HG03571 (cell line): Measurements from ENCODE around the gene NEURL1B.
"Not testable (repeated sequence)": the region's sequence is repeated elsewhere in the genome, so short reads cannot be mapped to it uniquely, and the experiment has no call there.

Experiments used
- ATAC-seq: cut with Tn5 transposase; IDR thresholded peaks from one replicate; pipeline ENCODE4 v1.9.1; 2021; ENCODE audit not compliant: unreplicated experiment

The NEURL1B gene, protein sequence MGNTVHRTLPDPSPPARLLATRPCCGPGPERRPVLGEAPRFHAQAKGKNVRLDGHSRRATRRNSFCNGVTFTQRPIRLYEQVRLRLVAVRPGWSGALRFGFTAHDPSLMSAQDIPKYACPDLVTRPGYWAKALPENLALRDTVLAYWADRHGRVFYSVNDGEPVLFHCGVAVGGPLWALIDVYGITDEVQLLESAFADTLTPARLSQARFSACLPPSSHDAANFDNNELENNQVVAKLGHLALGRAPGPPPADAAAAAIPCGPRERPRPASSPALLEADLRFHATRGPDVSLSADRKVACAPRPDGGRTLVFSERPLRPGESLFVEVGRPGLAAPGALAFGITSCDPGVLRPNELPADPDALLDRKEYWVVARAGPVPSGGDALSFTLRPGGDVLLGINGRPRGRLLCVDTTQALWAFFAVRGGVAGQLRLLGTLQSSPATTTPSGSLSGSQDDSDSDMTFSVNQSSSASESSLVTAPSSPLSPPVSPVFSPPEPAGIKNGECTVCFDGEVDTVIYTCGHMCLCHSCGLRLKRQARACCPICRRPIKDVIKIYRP

GRCh38 chr5:172640822-172641358 is at the start of gene NEURL1B:
TSS of gene NEURL1B (plus strand) at chr5:172641263. CDS start at chr5:172641407, 144 bp downstream.
- no peak for ATAC-seq

- ATAC-seq, result no peak
These were observed 49.4 kb upstream of the NEURL1B start for GRCh38 chr5:172591636-172592035.

GRCh38 chr5:172592881-172593280 is 48.2 kb upstream of the NEURL1B start:
- no peak for ATAC-seq

- no peak for ATAC-seq
These were observed 47.8 kb upstream of the NEURL1B start for GRCh38 chr5:172593306-172593705.

DNA sequence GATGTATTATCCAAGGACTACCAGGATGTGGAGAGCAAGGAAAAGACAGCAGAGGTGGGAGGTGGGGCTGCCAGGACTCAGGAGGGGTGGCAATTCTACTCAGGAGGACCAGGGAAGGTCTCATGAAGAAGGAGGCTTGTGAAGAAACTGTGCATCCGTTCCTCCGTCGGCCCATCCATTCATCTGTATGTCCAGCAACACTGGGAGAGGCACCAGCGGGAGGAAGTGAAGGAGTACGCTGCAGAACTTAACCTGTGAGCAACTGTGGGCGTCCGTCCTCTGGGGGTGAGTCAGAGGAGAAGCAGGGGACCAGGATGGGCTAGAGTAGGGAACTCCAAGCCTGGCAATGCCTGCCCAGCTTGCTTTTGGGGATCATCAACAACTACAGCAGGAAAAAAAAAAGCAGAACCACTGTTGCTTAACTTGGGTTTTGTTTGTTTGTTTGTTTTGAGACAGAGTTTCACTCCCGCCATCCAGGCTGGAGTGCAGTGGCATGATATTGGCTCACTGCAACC is 47.3 kb upstream of the NEURL1B start:
- no peak for ATAC-seq

DNA sequence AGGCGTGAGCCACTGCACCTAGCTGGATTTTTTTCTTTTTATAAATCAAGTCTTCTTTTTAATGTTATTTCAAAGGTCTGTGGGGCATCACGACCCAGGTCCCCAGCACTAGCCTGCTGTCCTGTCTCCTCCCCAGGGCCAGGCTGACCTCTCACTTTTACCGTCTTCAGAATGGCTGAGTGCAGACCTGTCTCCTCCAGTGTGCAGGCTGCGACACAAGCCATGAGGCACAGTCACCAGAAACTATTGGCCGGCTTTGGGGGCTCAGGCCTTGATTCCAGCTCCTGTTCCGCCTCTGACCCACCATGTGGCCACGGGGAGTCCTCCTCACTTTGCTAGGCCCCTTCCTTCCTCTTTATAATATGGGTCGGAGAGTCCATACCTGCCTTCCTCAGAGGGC is 46.6 kb upstream of the NEURL1B start:
- ATAC-seq, result no peak

DNA sequence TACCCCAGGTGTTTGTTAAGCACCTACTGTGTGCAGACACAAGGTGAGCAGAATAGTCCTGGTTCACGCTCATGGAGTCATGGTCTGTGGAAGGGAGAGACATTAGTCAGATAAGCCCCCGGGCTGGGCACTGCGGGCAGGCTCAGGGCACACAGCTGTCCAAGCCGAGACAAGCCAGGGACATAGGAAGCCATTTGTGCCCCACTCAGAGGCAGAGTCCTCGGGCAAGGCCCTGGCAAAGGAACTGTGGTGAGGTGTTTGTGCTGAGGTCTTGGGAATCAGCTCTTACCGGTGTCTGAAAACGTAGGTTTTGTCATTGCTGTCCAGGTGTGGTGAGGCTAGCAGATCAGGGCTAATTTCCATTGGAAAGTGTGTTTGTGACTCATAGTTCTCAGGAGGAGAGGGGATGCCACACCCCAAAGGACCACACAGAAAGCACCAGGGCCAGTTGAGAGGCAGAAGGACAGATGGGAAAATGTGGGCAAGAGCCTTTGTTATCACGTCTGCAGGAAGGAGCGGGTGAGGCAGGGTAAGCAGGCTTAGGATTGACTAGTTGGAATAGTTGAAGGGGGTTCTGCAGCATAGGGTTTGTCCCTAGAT is 46.1 kb upstream of the NEURL1B start:
- no peak for ATAC-seq

DNA sequence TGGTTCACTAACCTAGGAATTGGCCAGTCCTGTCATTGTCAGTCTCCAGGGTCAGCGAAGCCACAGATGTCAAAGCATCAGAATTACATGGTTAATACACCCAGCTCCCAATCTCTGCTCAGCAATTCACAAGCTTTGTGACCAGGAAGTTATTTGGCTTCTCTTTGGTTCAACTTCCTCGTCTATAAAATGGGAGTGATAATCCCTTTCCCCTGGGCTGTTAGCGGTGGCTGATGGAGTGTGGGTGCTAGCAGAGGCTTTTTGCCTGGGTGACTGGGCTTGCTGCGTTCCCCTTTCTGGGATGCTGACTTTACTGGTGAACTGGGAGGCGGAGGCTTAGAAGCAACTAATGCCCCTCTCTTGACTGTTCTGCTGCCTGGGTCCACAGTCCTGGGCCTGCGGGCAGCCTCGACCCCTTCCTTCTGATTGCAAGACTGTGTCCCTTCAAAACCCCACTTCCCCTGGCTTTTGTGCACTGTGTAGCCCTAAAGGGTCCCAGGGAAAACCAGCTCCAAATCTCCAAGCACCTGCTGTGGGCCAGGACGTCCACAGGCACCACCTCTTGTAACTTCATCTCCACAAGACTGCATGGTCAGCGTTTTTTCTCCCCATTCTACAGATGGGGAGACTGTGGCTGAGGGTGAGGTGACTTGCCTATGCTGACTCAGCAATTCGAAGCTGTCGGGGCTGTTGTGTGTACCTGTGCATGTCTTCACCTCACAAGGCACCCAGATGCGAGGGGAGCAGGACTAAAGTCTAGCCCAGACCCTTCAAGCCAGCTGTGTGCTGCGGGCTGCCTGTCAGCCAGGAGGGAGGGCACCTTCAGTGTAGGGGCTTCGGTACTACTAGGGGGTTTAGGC is 45.2 kb upstream of the NEURL1B start:
- no peak for ATAC-seq

- no peak for ATAC-seq
These were observed 44.3 kb upstream of the NEURL1B start for GRCh38 chr5:172596638-172597231.

DNA sequence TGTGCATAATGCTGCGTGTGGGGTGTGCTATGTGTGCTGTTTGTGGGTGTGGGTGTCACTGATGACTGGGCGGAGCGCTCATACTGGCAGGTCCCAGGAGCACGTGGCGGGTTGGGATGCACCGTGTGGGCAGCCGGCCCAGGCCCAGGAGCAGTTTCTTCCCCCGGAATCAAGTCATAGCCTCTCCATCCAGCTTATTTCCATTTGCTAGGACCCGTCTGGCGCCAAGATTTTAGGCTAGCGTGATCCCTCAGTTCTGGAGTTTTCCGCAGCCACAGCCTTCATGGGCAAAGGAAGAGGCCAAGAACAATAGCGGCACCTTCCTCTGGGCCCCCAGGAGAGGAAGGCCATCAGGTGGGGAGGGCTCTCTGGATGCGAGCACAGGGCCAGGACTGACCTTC is 43.3 kb upstream of the NEURL1B start:
- ATAC-seq, result no peak

DNA sequence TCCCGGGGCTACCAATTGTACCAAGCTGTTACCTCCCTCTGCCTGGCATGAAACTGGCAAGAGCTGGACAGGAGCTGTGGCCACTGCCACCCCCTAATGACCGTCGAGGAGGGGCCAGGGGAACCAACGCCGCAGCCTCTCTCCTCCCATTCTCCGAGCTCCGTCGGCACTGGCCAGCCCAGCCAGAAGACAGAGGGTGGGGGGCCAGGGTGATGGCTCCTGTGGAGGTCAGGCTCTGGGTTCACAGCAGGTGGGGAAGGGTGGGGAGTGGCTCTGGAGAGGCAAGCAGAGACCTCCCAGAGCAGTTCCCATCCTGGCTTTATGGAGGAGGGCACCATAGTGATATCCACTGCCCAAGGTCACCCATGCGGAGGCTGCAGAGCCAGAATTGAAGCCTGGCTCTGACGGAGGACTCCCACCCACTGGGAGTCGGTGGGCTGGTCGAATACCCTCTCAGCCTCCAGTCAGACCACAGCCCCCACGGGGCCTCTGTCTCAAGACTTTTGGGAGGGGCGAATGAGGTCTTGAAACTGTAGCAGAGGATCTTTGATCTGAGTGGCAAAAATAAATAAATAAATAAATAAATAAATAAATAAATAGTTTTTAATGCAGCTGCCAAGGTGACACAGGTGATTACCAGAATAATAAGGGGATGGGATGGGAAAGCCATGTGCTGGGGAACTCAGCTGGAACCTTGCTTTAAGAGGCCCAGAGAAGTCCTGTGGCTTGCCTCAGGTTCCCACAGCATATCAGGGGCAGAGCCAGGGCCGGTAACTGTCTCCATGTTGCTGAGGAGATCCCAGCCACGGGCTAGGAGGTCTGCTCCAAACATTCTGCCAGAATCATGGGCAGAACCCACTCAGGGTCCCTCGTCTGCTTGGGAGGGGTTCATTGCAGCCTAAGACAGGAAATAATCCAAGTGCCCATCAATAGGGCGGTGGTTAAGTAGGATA is 42.5 kb upstream of the NEURL1B start:
- no peak for ATAC-seq

DNA sequence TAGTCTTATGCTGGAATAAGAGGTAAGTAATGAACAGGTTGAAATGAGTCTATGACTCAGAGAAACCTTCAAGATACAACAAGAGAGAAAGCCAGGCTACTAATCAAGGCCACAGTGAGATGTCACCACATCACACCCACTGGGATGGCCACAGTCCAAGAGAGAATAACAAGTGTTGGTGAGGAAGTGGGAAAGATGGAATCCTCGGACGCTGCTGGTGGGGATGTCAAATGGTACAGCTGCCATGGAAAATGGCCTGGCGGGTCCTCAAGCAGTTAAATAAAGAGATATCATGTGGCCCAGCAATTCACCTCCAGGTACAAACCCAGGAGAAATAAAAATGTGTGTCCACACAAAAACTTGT is 41.9 kb upstream of the NEURL1B start:
- no peak for ATAC-seq

- ATAC-seq, result no peak
These were observed 40.5 kb upstream of the NEURL1B start for GRCh38 chr5:172600571-172600970.

DNA sequence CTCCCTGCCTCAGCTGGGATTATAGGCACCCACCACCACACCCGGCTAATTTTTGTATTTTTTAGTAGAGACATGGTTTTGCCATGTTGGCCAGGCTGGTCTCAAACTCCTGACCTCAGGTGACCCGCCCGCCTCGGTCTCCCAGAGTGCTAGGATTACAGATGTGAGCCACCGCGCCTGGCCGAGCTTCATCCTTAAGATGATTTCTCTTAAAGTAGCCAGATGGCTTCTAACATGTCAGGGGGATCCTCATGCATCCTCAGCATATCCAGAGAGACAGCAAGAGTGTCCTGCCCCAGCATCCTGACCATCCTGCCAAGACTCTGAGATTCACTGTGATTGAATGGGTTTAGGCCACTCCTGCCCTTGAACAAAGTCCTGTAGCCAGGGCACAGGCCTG is 39.5 kb upstream of the NEURL1B start:
- ATAC-seq, result not testable (repeated sequence)

DNA sequence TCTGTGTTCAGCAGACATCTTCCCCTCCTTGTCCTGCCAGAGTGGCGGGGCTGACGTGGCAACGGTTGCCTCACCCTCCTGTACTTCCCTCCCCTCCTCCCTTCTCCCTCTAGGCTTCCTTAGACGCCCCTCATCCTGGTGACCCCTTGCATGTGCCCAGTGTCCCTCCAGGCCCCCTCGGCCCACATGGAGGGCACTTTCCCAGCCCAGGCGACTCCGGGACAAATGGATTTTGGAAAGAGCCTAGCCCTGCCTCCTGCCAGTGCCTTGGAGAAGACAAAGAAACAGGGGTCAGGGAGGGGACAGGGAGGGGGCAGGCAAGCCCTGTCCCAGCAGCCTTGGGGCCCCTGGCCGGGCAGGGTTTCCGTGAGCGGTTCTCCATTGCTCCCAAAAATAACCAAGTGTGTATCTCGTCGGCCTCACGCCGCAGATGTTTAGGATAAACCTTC is 38.3 kb upstream of the NEURL1B start:
- ATAC-seq, result no peak

DNA sequence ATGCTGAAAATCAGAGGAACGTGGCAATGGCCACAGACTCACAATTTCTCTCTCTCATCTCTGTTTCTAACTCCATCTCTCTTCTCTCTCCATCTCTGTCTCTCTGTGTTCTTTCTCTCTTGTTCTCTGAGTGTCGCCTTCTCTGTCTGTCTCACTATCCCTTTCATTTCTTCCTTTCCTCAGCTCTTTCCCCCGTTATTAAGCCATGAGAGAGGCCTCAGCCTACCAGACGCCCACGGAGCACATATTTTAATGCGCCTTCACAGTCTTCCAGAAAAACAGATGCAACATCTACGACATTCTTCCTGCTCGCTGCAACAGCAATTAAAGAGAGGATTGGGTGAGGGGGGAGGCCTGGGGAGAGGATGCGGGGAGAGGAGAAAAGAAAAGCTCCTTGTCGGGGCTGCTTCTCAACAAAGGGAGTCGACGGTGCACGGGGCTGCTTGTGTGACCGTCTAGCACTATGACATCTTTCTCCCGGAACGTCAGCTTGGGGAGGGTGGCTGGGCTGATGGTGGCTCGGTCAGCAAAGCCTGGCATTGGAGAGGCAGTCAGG is 37.7 kb upstream of the NEURL1B start:
- no peak for ATAC-seq

GRCh38 chr5:172605466-172605865 is 35.6 kb upstream of the NEURL1B start:
- no peak for ATAC-seq

DNA sequence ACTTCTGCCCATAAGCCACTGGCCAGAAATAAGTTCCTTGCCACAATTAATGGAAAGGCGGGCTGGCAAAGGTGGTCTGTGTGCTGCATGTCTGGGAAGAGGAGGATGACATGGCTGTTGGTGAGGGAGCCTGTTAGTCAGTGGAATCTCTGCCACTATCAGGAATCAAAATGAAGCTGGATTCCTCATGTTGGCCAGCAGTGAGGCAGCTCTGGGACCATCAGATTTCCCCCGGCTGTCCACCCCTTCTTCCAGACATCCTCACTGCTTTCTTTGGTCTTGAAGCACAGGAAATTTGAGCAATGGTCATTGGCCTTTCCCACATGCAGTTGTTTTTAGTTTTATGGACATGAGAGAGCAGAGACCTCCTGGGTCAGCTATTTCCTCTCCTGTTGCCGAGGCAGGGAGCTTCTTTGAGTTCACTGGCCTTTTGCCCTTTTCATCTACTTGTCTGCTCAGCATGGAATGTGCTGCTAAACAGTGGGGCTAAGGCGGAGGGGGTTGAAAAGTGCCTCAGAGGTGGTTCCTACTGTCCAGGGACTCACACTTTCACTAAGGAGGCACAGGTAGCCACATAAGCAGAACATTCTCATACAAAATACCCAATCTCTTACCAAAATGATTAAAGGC is 34.8 kb upstream of the NEURL1B start:
- no peak for ATAC-seq
